ENCODE data around the gene EBLN1.

DNA sequence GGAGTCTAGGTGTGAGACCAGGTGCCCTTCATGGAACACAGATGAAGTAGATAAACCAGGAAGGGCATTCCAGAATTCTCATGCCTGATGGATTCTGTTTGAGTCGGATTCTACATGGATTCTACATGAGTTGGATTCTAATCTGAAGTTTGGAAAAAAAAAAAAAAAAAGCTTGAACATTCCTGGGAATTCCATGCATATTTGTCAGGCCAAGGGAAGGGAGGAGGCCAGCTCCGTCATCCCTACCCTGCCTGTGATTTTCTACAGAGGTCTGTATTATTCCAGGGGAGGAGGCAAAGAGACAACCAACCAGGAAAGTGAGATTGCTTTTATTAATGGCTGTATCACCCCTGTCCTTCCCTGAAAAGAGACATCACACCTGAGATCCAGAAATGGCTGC lies 27.8 kb upstream of the EBLN1 start:
- TF ChIP-seq, protein P1, sequence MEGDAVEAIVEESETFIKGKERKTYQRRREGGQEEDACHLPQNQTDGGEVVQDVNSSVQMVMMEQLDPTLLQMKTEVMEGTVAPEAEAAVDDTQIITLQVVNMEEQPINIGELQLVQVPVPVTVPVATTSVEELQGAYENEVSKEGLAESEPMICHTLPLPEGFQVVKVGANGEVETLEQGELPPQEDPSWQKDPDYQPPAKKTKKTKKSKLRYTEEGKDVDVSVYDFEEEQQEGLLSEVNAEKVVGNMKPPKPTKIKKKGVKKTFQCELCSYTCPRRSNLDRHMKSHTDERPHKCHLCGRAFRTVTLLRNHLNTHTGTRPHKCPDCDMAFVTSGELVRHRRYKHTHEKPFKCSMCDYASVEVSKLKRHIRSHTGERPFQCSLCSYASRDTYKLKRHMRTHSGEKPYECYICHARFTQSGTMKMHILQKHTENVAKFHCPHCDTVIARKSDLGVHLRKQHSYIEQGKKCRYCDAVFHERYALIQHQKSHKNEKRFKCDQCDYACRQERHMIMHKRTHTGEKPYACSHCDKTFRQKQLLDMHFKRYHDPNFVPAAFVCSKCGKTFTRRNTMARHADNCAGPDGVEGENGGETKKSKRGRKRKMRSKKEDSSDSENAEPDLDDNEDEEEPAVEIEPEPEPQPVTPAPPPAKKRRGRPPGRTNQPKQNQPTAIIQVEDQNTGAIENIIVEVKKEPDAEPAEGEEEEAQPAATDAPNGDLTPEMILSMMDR (IDR thresholded peaks at IDR 0.05) = no peak
- TF ChIP-seq POLR2A (IDR thresholded peaks at IDR 0.05; ENCODE audit: low read depth) (no peak), POLR2AphosphoS5 (IDR thresholded peaks at IDR 0.05) (no peak), EP300 (IDR thresholded peaks at IDR 0.05) (no peak)

Data from esophagus muscularis mucosa (tissue), 4 donors.